HG03457 (cell line): ENCODE measurements around the gene BAHCC1.
"Not testable (repeated sequence)": the region's sequence is repeated elsewhere in the genome, so short reads cannot be mapped to it uniquely, and the experiment has no call there.

ENCODE experiments used
- ATAC-seq: cut with Tn5 transposase; IDR thresholded peaks from one replicate; pipeline ENCODE4 v1.9.1; 2021; ENCODE audit warnings: moderate number of reproducible peaks; ENCODE audit not compliant: unreplicated experiment

BAHCC1 gene

GRCh38 chr17:81425716-81426392 is 30.6 kb downstream of the BAHCC1 start:
- not testable (repeated sequence) for ATAC-seq

GRCh38 chr17:81426393-81427172 is 31.3 kb downstream of the BAHCC1 start:
- ATAC-seq: no peak

GRCh38 chr17:81427173-81428120 is 32.2 kb downstream of the BAHCC1 start:
- no peak for ATAC-seq

GRCh38 chr17:81428121-81428515 is 32.9 kb downstream of the BAHCC1 start:
- no peak for ATAC-seq

GRCh38 chr17:81428516-81428915 is 33.3 kb downstream of the BAHCC1 start:
- ATAC-seq: no peak

GRCh38 chr17:81428948-81429774 is 33.9 kb downstream of the BAHCC1 start:
- no peak for ATAC-seq

GRCh38 chr17:81429821-81430551 is 34.7 kb downstream of the BAHCC1 start:
- no peak for ATAC-seq

- ATAC-seq: no peak
Observed at GRCh38 chr17:81431545-81432482, 36.6 kb downstream of the BAHCC1 start.

GRCh38 chr17:81432941-81433340 is 37.7 kb downstream of the BAHCC1 start:
- no peak for ATAC-seq

GRCh38 chr17:81433656-81434055 is 38.4 kb downstream of the BAHCC1 start:
- no peak for ATAC-seq

- no peak for ATAC-seq
Observed at GRCh38 chr17:81434072-81434471, 38.8 kb downstream of the BAHCC1 start.

GRCh38 chr17:81434681-81435417 is 39.6 kb downstream of the BAHCC1 start:
- ATAC-seq: no peak

GRCh38 chr17:81435652-81436293 is 40.5 kb downstream of the BAHCC1 start:
- ATAC-seq: no peak

- no peak for ATAC-seq
Observed at GRCh38 chr17:81436294-81436849, 41.1 kb downstream of the BAHCC1 start.

- ATAC-seq: no peak
Observed at GRCh38 chr17:81437191-81437651, 42.0 kb downstream of the BAHCC1 start.

- no peak for ATAC-seq
Observed at GRCh38 chr17:81438007-81438659, 42.9 kb downstream of the BAHCC1 start.

- no peak for ATAC-seq
Observed at GRCh38 chr17:81438688-81439087, 43.4 kb downstream of the BAHCC1 start.
